HG02938 (cell line): Measurements from ENCODE around the gene SIGLEC6.

Experiments used
- ATAC-seq: cut with Tn5 transposase; IDR thresholded peaks from one replicate; pipeline ENCODE4 v1.9.1; 2021; ENCODE audit warnings: mild to moderate bottlenecking, moderate library complexity; ENCODE audit not compliant: unreplicated experiment

Gene SIGLEC6

DNA sequence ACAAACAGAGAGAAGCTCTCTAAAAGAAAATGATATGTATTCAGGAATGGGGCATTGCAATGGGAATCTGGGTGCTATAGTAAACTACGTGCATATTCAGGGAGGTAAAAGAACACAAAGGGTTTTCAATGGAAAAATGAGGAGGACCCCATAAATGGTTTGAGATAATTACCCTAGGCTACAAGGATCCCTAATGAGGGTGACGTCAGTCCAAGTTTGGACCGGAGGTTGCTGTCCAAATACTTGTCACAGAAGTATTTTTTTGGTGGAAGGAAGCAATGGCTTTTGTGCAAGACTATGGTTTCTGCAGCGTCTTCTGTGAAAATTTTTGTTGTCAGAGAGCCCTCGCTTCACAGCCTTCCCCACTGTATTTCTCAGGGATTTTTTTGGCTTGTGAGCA, 54.1 kb downstream of the SIGLEC6 start:
- ATAC-seq, result no peak

DNA sequence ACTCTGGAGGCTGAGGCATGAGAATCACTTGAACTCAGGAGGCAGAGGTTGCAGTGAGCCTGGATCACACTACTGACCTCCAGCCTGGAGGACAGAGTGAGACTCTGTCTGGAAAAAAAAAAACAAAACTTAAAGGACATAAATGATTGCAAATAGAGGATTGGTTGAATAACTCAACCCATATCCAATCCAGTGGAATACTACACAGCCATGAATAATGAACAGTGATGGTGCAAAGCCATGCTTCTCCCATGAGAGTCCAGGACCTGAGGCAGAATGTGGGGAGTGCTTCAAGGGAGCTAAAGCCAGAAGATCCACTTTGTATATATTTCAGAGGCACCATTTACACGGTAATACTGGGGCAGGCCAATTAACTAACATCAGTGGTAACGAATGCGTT, 55.3 kb downstream of the SIGLEC6 start:
- no peak for ATAC-seq

DNA sequence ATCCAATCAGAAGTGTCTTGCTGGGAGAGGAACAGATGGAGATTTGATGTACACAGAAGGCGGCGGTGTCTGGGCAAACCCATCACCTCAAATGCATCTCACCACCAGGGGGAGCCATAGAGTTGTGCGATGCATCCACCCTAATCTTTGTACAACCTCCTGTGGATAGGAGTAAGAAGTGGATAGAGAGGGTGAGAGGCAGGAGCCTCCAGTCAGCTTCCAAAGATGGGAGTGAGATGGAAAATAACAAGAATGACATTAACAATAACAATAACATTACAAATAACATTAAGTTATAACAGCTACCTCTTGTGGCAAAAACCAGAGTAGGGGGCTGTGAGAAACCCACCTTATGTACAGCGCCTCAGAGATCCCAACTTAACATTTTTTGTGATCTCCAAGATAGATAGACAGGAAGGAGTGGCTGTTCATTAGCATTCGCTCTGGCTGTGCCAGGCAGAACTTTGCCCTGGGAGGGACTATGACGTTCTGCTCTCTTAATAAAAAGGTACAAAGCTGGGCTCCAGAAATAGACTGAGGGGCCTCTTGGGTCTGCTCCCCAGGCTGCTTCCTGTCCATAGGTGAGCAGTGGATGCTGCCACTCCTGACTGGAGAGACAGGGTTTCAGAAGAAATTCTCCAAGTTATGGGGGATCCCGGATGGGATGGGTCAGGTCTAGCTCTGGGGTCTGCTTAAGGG, 58.3 kb downstream of the SIGLEC6 start:
- no peak for ATAC-seq

DNA sequence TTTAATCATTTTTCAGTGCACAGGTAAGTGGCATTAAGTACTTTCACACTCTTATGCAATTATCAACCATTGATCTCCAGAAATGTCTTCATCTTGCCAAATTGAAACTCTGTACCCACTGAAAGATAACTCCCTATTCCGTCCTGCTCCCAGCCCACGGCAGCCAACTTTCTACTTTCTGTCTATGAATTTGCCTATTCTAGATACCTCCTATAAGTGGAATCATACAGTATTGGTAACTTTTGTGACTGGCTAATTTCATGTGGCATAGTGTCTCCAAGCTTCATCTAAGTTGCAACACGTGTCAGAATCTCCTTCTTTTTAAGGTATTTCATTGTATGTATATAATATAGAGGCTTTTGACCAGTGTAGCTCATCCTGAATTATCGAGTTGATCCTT, 58.9 kb downstream of the SIGLEC6 start:
- no peak for ATAC-seq

DNA sequence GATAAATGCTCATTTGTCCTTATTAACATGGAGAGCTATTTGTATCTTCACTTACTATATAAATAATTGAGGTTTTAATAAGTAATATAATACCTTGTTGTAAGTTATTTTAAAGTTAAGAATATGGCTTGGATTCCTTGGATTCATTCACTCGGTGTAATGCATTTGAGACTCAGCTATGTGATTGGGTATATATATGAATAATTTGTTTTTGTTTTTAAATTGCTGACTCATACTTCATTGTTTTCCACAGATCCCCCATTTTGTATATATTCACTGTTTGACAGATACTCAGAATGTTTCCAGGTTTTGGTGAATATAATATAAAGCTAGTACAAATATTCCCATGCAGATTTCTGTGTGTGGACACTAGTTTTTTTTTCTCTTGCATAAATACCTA, 59.9 kb downstream of the SIGLEC6 start:
- no peak for ATAC-seq

DNA sequence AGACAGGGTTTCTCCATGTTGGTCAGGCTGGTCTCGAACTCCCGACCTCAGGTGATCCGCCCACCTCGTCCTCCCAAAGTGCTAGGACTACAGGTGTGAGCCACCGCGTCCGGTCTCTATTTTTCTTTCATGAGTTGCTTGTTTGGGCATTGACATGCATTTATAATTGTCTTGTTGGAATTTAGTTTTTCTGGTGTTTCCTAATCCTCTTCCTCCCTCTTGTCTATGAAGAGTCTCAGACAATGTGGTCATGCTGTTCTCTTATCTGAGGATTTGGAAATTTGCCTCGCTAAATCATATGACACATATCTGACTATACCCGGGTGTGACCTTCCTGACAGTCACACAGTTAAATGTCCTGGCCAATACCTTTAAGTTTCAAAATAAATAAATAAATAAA, 60.5 kb downstream of the SIGLEC6 start:
- ATAC-seq, result no peak

DNA sequence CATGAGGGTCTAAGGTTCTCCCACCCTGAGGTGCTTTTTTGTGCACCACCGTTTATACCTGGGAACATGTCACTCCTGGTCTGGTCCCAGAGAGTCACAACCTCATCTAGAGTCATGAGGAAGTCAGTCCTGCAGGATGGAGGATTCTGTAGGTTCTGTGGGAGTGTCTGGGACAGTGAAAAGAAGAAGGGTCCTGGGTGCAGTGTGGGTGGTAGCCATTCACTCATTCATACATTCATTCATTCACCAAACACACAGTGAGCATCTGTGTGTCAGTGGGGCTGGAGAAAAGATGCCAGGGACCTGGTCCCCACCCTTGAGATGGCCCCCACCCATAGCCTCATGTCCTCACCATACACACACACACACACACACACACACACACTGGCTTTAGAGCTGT, 61.8 kb downstream of the SIGLEC6 start:
- ATAC-seq, result no peak

DNA sequence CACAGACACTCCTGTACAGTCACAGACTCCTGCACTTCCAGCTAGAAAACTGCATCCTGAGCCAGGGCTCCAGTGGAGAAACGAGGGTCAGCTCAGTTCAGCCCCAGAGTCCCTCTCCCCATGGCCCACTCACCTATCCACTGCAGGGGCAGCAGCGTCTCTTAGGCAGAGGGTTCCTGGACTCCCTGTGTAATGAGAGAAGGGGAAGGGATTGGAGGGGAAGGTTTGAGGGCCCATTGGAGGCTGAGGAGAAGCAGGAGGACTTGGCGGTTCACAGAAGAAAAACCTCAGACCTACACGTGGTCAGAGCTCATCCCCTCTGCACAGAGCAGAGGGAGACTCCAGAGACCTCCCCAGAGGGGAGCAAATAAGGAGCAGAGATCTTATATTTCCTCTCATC, 62.3 kb downstream of the SIGLEC6 start:
- ATAC-seq, result no peak

DNA sequence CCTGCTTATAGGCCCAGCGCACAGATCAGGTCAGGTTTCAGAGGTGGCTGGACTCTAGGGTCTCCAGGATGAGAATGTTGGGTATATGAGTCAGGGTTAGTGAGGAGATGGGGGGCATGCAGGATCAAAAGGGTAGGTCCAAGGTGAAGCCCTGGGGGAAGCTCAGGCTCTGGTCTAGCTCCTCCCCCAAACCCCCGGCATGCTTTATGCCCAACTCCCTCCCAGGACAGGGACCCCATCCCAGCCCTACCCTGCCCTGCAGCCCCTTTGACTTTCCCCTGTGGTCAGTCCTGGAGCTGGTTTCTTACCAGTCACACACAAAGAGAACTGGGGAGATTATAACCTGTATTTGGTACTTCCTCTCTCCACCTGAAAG, 62.9 kb downstream of the SIGLEC6 start:
- no peak for ATAC-seq

DNA sequence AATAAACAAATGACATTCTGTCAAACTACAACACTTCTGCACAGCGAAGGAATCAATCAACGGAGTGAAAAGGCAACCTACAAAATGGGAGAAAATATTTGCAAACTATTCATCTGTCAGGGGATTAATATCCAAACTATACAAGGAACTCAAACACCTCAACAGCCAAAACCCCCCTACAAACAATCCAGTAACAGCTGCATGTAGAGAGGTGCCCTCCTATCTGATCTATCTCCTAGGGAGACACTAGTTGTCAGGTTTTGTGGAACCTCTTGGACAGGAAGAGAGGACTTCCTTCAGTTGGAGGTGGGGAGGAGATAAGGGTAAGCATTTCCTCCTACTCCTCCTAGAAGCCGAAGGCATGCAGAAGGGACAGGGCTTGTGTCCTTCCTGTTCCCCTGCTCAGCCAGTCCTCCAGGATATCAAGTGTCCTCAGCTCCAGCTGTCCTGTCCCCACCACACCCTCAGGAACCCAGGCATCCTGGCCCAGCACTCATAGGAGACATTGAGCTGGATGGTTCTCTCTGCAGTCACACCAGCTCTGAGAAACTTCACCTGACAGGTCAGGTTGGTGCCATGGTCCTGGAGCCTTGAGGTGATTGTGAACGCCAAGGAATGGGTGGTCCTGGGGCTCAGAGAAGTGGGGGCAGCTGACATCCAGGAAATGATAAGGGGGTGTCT, 63.5 kb downstream of the SIGLEC6 start:
- no peak for ATAC-seq
